Fibroblast of lung (primary cell): ENCODE results near the gene CABP1.

Source experiments
- EZH2 ChIP-seq: IDR thresholded peaks from 2 replicates; pipeline ENCODE4 v1.5.1; 2012; ENCODE audit warnings: low read length, control low read depth, mild to moderate bottlenecking; ENCODE audit errors: missing control alignments
- TF ChIP-seq, protein P1 (sequence below), 2 donors: IDR thresholded peaks in 1 of 2; conservative IDR thresholded peaks in 1 of 2; 1 replicate in 1 of 2; 2 replicates in 1 of 2; pipeline ENCODE4 v1.5.1; 2011 to 2012; ENCODE audit warnings: low read length in 2 of 2, control low read depth in 1 of 2, inconsistent platforms in 1 of 2, low read depth in 1 of 2, mild to moderate bottlenecking in 1 of 2

DNA sequence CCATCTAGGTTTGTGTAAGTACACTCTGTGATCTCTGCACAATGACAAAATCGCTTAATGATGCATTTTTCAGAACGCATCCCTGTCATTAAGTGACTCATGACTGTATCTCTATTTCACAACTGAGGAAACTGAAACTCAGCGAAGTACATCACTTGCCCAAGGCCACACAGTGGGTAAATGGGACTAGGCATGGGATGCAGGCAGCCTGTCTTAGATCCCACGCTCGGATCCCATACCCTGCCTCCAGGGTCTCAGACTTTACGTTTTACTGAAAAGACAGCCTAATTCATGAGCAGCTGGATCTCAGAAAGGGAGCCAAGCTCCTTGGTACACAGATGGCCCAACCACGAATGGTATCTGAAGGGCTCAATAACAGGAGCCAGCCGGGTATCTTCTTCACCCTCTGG lies 44.1 kb downstream of the CABP1 start:
- TF ChIP-seq, protein P1, sequence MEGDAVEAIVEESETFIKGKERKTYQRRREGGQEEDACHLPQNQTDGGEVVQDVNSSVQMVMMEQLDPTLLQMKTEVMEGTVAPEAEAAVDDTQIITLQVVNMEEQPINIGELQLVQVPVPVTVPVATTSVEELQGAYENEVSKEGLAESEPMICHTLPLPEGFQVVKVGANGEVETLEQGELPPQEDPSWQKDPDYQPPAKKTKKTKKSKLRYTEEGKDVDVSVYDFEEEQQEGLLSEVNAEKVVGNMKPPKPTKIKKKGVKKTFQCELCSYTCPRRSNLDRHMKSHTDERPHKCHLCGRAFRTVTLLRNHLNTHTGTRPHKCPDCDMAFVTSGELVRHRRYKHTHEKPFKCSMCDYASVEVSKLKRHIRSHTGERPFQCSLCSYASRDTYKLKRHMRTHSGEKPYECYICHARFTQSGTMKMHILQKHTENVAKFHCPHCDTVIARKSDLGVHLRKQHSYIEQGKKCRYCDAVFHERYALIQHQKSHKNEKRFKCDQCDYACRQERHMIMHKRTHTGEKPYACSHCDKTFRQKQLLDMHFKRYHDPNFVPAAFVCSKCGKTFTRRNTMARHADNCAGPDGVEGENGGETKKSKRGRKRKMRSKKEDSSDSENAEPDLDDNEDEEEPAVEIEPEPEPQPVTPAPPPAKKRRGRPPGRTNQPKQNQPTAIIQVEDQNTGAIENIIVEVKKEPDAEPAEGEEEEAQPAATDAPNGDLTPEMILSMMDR (conservative IDR thresholded peaks at IDR 0.05 in 1 of 2, IDR thresholded peaks at IDR 0.05 in 1 of 2; ENCODE audit: low read depth in 1 of 2, low read length in 2 of 2), result no peak
- no peak for TF ChIP-seq EZH2
